Activated T-helper 1 cell treated with Interleukin-2 at 50 U/mL for 16 hours (primary cell): ENCODE data around the gene CCNL2.
"Not testable (repeated sequence)": the region's sequence is repeated elsewhere in the genome, so short reads cannot be mapped to it uniquely, and the experiment has no call there.

Experiments used
- DNase-seq: peaks from one replicate; pipeline ENCODE4 v3.0.0-alpha.2; 2020; ENCODE audit warnings: low read depth

The CCNL2 gene

DNA sequence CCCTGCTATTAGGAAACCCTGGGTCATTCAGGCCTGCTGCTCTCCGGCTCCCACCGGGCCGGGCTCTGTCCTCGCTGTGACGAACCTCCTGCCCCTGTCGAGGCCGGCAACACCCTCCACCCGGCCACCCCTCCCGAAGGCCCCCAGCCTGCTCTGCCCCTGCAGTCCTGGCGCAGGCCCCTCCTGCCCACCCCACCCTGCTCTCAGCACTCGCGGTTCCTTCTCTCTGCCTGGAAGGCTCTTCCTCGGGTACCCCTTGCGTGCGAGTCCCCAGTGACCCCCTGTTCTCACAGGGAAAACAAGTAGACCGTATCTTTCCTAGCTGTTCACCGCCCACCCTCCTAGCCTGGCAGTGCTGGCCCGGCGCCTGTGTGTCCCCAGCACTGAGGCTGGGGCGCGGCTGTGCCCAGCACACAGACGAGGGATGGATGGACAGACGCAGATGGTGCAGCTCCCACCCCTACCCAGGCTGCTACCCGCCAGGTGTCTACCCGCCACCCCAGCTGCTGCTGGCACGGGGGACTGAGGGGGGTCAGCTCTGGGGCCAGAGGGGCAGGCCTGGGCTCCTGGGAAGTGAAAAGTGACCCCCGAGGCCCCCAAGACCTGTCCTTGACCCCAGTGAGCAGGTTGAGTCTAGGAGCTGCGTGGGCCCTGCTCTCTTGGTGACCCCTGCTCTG, 33.3 kb upstream of the CCNL2 start:
- no peak for DNase-seq

DNA sequence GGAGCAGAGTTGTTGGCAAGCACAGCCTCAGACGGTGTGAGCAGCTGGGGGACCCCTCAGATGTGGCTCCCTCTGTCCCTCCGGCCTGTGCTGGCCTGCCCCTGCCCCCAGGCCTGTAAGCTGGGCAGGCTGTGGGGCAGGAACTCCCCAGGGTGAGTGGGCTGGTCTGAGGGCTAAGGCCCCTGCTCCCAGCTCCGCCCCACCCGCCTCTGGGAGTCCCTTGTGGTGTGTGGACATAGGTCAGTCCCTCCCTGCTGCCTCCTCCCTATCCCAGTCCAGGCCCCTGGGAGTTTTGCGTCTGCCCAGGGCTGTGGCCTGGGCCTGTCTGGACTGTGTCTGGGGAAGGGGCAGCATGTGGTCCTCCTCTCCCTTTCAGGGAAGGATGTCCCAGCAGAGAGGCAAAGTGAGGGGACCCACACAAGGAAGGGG, 32.7 kb upstream of the CCNL2 start:
- no peak for DNase-seq

DNA sequence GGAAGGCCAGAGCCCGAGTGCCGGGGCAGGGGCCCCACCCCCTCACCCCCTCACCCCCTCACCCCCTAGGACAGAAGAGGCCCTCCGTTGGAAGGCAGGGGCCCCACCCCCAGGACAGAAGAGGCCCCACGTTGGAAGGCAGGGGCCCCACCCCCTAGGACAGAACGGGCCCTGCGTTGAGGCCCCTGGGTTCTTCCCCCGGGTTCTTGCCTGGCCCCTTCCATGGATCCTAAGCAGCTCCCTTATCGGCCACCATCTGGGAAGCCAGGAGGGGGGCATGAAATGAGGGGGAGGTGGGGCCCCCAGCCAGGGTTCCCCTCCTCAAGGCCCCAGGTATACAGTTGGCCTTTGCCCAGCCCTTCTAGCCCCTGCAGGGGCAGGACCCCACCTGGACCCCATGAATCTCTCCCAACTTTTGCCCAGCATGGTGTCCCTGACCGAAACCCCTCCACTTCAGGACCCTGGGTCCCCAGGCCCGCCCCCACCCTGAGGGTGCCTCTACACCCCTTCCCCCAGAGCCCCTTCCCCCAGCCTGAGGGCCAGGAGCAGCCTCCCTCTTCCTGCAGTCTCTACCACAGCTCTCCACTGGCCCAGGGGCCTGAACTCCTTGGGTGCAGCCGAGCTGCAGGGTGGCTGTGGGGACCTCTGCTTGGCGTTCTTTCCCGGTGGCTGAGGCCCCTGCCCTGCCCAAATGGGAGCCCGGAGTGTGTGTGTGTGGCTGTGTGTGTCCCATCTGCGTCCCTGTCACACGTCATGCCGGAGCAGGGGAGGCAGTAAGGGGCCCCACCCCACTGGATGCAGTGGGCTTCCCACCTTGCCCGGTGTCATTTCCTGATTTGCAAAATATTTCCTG, 32.1 kb upstream of the CCNL2 start:
- no peak for DNase-seq

DNA sequence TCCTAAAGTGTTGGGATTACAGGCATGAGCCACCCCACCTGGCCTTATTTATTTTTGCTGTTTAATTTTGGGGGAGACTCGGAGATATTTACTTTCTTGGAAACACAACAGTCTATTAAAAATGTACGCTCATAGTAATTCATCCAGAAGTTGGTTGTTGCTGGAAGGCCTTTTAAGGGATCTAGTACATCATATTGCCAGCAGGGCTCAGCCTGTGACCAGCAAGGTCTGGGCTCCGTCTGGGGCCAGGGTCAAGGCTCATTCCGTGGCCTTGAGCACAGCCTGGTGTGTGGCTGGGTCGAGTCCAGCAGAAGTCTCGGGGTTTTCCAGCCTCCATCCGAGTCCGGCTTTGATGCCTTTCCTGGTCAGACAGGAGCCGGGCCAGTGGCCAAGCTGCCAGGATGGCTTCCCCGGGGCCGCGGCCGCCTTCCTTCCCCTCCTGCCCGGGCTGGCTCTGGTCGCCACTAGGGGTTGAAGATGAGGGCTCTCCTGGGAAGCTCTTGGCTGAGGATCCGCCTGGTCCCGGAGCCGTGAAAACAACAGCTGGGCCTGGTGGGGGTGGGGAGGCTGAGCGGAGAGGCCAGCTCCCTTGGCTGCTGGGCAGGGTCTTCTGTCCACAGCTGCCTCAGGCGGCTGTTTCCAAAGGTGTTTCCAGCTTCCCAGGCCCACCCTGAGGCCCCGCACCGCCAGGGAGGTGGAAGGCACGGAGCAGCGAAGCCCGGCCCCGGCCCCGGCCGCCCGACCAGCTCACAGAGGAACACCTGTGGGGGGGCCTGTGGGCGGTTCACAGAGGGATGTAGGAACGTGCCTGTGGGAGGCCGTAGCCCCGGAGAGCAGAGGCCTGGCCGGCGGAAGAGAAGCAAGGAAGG, 31.2 kb upstream of the CCNL2 start:
- no peak for DNase-seq

DNA sequence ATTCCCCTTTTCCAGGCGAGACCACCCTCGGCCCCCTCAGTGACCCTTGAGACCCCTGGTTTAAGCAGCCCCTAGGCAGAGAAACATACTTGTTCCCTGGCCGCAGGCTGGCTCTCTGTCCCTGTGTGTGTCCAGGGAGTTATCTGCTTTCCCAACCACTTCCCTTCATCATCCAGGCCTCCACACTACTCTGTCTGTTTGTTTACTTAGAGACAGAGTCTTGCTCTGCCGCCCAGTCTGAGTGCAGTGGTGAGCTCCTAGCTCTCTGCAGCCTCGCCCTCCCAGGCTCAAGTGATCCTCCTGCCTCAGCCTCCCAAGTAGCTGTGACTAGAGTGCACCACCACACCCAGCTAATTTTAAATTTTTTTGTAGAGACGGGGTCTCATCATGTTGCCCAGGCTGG, 30.5 kb upstream of the CCNL2 start:
- DNase-seq: no peak

DNA sequence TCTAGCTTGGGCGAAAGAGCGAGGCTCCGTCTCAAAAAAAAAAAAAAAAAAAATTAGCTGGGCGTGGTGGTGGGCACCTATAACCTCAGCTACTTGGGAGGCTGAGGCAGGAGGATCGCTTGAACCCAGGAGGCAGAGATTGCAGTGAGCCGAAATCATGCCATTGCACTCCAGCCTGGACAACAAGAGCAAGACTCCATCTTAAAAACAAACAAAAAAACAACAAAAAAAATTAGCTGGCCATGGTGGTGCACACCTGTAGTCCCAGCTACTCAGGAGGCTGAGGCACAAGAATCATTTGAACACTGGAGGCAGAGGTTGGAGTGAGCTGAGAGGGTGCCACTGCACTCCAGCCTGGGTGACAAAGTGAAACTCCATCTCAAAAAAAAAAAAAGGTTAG, 29.8 kb upstream of the CCNL2 start:
- DNase-seq: not testable (repeated sequence)

DNA sequence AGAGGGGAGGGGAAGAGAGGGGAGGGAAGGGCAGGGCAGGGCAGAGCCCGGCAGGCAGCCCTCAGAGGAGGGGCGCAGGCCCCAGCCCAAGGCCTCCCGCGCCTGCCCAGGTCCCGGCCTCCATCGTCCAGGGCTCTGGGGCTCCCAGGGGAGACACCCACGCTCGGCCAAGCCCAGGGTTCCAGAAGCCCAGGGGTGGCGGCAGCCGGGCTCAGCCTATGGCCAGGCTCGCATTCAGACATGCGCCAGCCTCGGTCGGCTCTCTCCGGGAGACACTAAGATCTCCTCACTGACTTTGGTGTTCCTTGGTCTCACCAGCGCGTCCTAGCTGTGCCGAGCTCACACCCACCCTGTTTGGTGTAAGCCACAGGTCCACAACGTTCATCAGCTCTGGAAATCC, 29.0 kb upstream of the CCNL2 start:
- no peak for DNase-seq

DNA sequence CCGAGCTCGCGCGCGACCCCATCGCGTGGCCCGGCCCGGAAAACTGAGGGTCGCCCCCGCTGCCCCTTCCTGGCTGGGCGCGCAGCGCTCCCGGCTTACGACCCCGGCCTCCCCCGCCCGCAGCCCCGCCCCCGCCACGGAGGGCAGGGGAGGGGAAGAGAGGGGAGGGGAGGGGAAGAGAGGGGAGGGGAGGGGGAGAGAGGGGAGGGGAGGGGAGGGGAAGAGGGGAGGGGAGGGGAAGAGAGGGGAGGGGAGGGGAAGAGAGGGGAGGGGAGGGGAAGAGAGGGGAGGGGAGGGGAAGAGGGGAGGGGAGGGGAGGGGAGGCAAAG, 28.6 kb upstream of the CCNL2 start:
- no peak for DNase-seq

DNA sequence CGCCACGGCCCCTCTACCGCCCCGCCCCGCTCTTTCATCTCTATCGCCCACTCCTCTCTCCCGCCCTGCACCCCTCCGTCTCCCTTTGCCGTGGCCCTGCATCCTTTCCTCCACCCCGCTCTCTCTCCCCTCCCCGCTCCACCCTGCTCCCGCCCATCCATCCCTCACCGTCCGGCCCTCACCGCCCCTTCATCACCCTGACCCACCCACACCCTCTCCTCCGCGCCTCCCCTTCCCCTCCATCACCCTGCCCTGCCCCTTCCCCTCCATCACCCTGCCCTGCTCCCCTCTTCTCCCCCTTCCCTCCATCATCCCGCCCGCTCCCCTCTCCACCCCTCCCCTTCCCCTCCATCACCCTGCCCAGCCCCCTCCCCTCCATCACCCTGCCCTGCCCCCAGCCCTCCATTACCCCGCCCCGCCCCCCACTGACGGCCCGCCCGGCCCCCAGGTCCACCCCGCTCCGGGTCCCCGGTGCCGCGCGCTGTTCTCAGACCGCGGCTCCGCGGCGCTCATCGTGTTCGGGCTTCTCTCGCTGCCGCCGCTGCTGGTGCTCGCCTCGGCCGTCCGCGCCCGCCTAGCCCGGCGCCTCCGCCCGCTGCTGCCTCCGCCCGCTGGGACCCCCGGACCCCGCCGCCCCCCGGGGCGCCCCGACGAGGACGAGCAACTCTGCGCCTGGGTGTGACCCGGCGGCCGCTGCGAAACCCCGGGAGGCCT, 28.1 kb upstream of the CCNL2 start:
- no peak for DNase-seq

DNA sequence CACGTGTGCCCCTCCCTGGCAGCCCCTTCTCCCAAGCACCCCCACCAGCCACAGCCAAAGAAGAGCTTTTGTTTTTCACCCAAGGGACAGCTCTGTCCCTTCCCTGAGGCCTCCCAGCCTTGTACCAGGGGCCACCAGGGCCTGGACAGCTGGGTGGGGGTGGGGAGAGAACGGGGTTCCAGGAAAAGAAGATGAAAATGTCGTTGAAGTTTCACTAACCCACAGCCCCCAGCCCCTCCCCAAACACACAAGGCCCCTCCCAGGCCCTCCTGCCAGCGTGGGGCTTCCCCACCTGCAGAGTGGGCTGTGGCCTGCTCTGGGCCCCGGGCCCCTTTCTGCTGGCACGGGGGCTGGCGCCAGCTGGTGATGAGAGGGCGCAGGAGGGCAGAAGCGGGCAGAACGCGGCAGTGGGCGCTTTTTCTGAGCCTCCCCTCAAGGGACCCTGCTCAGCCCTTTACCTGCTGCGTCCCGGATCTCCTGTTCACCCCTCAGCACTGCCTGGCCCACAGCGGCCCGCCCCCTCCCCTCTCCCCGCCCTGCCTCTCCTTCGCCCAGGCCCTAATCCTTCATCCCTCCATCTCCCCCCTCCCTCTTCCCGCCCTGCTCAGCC, 27.5 kb upstream of the CCNL2 start:
- no peak for DNase-seq

DNA sequence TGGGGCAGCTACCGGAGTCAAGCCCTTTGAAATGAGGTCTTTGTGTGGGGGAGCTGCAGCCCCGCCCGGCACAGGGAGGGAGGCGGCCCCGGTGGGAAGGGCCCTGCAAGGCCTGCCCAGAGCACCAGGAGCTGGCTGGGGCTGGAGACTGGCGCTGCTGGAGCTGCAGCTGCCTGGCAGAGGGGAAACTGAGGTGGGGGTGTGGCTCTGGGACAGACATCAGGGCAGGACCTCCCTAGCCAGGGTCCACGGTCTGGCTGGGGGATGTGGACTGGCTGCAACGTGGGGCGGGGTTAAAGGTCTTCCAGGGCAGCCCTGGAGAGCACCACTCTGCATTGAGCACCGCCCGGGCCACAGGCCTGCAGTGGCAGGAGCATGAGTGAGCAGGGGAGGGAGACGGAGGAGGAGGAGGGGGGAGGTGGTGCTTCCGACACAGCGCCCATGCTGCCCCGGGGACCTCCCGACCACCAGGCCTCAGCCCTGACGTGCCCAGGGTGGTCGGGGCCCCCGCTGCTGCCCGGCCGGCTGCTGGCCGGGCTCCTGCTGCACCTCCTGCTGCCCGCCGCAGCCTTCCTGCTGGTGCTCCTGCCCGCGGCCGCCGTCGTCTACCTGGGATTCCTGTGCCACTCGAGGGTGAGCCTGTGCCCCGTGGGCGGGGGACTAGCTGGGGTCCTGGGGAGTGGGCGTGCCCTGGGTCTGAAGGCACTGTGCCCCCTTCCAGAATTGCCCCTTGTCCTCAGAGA, 26.8 kb upstream of the CCNL2 start:
- DNase-seq: no peak

DNA sequence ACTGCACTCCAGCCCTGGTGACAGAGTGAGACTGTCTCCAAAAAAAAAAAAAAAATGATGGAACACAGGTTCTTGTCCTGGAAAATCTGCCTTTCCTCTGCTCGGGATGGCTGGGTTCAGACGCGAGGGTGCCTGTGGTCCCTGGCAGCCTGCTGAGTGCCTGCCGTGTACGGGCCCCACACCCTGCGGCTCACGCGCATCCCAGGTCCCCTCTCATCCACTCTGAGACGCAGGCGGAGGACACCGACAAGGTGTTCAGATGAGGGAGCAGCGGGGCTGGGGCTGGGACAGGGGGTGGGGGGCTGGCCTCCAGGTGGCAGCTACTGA, 26.3 kb upstream of the CCNL2 start:
- DNase-seq: no peak

DNA sequence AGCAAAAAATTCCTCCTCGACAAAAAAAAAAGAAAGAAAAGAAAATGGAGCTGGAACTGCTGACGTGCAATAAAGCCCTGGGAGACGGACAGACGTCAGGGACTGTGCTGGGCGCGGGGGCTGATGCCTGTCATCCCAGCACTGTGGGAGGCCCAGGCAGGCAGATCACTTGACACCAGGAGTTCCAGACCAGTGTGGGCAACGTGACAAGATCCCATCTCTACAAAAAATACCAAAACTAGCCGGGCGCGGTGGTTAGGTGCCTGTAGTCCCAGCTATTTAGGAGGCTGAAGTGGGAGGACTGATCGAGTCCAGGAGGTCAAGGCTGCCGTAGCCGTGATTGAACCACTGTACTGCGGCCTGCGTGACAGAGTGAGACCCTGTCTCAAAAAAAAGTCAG, 25.6 kb upstream of the CCNL2 start:
- DNase-seq: no peak

DNA sequence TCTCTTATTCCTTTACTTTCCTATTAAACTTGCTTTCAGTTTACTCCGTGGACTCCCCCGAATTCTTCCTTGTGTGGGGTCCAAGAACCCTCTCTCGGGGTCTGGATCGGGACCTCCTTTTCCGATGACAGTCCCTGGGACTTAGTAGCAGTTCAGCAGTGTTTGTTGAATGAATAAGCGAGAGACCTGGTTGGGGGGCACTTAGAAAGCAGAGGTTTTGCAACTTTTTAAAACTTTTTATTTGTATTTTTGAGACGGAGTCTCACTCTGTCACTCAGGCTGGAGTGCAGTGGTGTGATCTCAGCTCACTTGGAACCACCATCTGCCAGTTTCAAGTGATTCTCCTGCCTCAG, 24.1 kb upstream of the CCNL2 start:
- DNase-seq: no peak

DNA sequence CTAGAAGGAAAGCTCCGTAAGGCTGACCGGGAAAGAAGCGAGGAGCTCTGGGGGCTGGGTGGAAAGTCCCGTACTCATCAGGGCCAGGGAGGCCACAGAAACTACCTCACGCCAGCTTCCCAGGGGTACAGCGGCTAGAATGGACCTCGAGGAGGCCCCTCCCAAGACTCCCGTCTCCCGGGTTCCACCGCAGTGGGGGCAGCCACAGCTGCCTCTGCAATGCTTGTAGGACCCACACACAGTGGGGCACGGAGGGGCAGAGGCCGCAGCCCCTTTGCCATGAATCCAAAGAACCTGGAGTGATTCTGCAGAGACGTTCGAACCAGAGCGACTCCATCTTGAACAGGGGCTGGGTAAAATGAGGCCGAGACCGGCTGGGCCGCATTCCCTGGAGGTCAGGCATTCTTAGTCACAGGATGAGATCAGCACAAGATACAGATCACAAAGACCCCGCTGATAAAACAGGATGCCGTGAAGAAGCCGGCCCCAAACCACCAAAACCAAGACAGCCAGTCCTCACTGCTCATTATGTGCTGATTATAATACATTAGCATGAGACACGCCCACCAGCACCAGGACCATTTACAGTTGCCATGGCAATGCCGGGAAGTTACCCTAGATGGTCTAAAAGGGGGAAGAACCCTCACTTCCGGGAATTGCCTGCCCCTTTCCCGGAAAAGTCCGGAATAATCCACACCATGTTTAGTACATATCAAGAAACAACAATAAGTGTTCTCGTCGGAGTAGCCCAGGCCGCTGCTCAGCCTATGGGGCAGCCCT, 23.5 kb upstream of the CCNL2 start:
- DNase-seq: no peak

DNA sequence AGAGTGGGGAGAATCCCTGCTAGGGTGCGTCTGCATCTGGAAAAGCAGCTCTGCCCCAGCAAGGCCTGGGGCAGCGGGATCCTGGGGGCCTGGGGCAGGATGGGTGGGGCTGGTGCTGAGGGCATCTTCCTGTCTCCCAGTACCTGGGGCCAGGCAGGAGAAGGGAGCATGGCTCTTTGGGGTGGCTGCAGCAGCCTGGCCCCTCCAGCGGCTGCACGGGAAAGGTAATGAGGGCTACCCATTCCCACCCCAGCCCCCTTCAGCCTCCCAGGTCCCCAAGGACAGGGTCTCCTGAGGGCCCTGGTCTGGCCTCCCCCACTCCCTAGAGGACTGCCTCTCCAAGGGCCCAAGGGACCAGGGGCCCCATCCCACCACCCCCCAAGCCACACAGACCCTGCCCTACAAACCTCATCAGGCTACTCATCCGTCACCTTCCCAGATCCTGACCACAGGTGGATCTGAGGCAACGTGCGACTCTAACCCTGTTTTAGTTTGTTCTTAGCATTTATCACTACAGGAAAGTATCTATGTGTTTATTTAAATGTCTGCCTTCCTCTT, 22.9 kb upstream of the CCNL2 start:
- DNase-seq: no peak

DNA sequence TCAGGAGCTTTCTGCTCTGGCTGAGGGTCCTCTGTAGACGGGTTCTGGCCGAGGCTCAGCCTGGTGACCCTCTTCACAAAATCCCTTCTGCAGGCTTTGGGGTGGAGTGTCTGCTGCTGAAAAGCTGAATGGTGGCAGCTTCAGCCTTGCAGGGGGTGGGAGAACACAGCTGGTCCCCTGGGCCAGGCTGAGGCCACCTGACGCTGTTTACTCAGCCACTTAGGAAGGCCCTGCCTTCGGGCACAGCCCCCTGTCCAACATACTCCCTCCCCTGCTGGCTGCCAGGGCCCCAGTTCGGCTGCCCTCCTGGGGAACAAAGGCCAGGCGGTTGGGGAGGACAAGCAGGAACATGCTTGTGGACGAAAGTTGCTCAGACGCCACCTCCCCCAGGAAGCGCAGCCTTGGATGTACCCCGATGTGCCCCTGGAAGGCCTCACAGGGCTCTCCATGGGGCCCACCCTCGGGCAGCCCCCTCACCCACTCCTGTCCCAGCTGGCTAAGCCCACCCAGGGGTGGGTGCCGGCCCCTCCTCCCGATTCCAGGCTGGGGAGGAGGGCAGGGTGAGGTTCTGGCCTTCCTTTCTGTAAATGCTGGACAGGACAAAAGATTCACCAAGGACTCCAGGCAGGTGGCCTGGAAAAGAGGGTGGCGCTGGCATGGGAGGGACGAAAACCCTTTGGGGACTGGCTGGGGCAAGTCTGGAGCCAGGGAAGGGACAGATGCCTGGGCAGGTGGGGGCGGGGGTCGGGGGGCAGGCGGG, 22.2 kb upstream of the CCNL2 start, which contains the start of gene ANKRD65:
TSS of gene ANKRD65 (minus strand) at position 130 of the 760 bp plus-strand sequence. CDS start 271 bp downstream, outside the sequence.
- no peak for DNase-seq

DNA sequence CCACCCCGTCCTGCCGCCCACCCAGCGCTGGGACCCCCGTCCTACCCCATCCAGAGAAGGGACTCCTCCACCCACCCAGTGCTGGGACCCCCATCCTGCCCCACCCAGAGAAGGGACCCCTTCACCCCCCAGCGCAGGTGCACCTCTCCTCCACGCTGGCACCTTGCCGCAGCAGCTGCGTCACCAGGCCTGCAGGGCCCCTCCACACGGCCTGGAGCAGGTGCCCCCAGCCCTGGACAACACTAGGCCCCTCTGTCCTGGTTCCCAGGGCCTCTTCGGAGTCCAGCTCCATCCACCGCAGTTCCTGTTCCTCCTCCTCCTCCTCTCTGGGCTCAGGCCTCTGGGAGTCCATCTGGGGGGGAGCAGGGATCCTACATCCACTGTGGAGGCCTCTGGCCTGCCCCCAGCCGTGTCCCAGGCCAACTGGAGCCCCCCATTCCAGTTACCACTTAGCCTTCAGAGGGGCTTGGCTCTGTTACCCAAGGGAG, 21.6 kb upstream of the CCNL2 start:
- no peak for DNase-seq
